ENCODE results near the gene EMID1.

EMID1 gene

GRCh38 chr22:29199702-29200400, 5.8 kb upstream of the EMID1 start:
- DNase-seq (ENCODE audit: low spot score): peak; percentile 48
- TF ChIP-seq CTCF (IDR thresholded peaks at IDR 0.05; ENCODE audit: extremely low read depth, insufficient read depth, missing control alignments): no peak
- in situ Hi-C loops (cut with MboI; ENCODE audit: low pct_unique_long_range_greater_than_20kb, low sequenced_read_pairs, unreplicated experiment): no loop called here

GRCh38 chr22:29200901-29201300, 4.8 kb upstream of the EMID1 start:
- DNase-seq (ENCODE audit: low spot score): no peak
- no peak for TF ChIP-seq CTCF (IDR thresholded peaks at IDR 0.05; ENCODE audit: extremely low read depth, insufficient read depth, missing control alignments)
- in situ Hi-C loops (cut with MboI; ENCODE audit: low pct_unique_long_range_greater_than_20kb, low sequenced_read_pairs, unreplicated experiment): no loop called here

- no peak for TF ChIP-seq CTCF (IDR thresholded peaks at IDR 0.05; ENCODE audit: extremely low read depth, insufficient read depth, missing control alignments)
- peak; percentile 31 for DNase-seq (ENCODE audit: low spot score)
- in situ Hi-C loops (cut with MboI; ENCODE audit: low pct_unique_long_range_greater_than_20kb, low sequenced_read_pairs, unreplicated experiment): no loop called here
Measured at GRCh38 chr22:29201782-29202181, 3.9 kb upstream of the EMID1 start.

- in situ Hi-C loops (cut with MboI; ENCODE audit: low pct_unique_long_range_greater_than_20kb, low sequenced_read_pairs, unreplicated experiment): no loop called here
- peak; percentile 48 for TF ChIP-seq CTCF (IDR thresholded peaks at IDR 0.05; ENCODE audit: extremely low read depth, insufficient read depth, missing control alignments)
- peak; percentile 92 for DNase-seq (ENCODE audit: low spot score)
Measured at GRCh38 chr22:29202212-29203192, 3.2 kb upstream of the EMID1 start.

- peak; percentile 33 for DNase-seq (ENCODE audit: low spot score)
- TF ChIP-seq CTCF (IDR thresholded peaks at IDR 0.05; ENCODE audit: extremely low read depth, insufficient read depth, missing control alignments): no peak
- in situ Hi-C loops (cut with MboI; ENCODE audit: low pct_unique_long_range_greater_than_20kb, low sequenced_read_pairs, unreplicated experiment): no loop called here
Measured at GRCh38 chr22:29203488-29204454, 1.9 kb upstream of the EMID1 start.
